GM23338 (cell line): ENCODE measurements around the gene PLBD1. TPM values are rescaled to one million over a fixed set of nuclear protein-coding genes. Genes with fewer than 3 reads are reported as not detected.

ENCODE experiments used
- ATAC-seq: fragments of 200-7000 bp; cut with Tn5 transposase; 3 replicates; pipeline ENCODE4 v1.9.1; 2020
- DNase-seq: peaks from one replicate; pipeline ENCODE4 v3.0.0-alpha.2; 2015; ENCODE audit warnings: low spot score
- H2AFZ ChIP-seq: fragments of 200-600 bp; sonication (generic); 2 replicates; pipeline ENCODE4 v1.8.0; 2016; ENCODE audit warnings: antibody characterized with exemption, mild to moderate bottlenecking, moderate library complexity
- H3F3A ChIP-seq: fragments of 200-600 bp; sonication (generic); replicated peaks from 2 replicates; pipeline ENCODE4 v1.8.0; 2017; ENCODE audit warnings: antibody characterized with exemption, mixed run types, low read depth
- H3K27ac ChIP-seq: fragments of 200-600 bp; sonication (generic); 2 replicates; pipeline ENCODE4 v1.6.1; 2016; ENCODE audit warnings: low read depth
- H3K27me3 ChIP-seq: fragments of 200-600 bp; sonication (generic); 2 replicates; pipeline ENCODE4 v1.8.0; 2016; ENCODE audit warnings: mild to moderate bottlenecking, mixed run types, moderate library complexity; ENCODE audit not compliant: insufficient read depth
- H3K36me3 ChIP-seq: fragments of 200-600 bp; sonication (generic); 2 replicates; pipeline ENCODE4 v1.8.0; 2016; ENCODE audit warnings: mild to moderate bottlenecking; ENCODE audit not compliant: insufficient read depth
- H3K4me1 ChIP-seq: fragments of 200-600 bp; sonication (generic); 2 replicates; pipeline ENCODE4 v1.8.0; 2016; ENCODE audit warnings: mild to moderate bottlenecking, moderate library complexity; ENCODE audit not compliant: insufficient read depth
- H3K4me2 ChIP-seq: fragments of 200-600 bp; sonication (generic); 2 replicates; pipeline ENCODE4 v1.7.1; 2017; ENCODE audit warnings: mixed run types
- H3K4me3 ChIP-seq: fragments of 200-600 bp; sonication (generic); 2 replicates; pipeline ENCODE4 v1.6.1; 2016; ENCODE audit warnings: mixed run types
- H3K79me2 ChIP-seq: fragments of 200-600 bp; sonication (generic); replicated peaks from 2 replicates; pipeline ENCODE4 v1.8.0; 2017; ENCODE audit warnings: mild to moderate bottlenecking; ENCODE audit not compliant: insufficient read depth
- H3K9me2 ChIP-seq: fragments of 200-600 bp; sonication (generic); 2 replicates; pipeline ENCODE4 v1.8.0; 2017; ENCODE audit not compliant: insufficient read depth
- H4K20me1 ChIP-seq: fragments of 200-600 bp; sonication (generic); replicated peaks from 2 replicates; pipeline ENCODE4 v1.8.0; 2017; ENCODE audit warnings: mild to moderate bottlenecking; ENCODE audit not compliant: insufficient read depth
- H3K27ac Mint-ChIP-seq: 2 replicates; pipeline ENCODE4 v1.8.0; 2020; ENCODE audit warnings: inconsistent platforms, mild to moderate bottlenecking, moderate library complexity, mixed read lengths
- H3K27me3 Mint-ChIP-seq: 3 replicates; pipeline ENCODE4 v1.8.0; 2022; ENCODE audit warnings: low read depth, mild to moderate bottlenecking, moderate library complexity, mixed read lengths, inconsistent platforms; ENCODE audit not compliant: insufficient read depth, poor library complexity
- H3K36me3 Mint-ChIP-seq: 3 replicates; pipeline ENCODE4 v1.8.0; 2021; ENCODE audit warnings: low read depth, mild to moderate bottlenecking, inconsistent platforms, moderate library complexity, mixed read lengths
- H3K4me1 Mint-ChIP-seq: 3 replicates; pipeline ENCODE4 v1.8.0; 2020; ENCODE audit warnings: mild to moderate bottlenecking, inconsistent platforms, mixed read lengths
- H3K4me3 Mint-ChIP-seq: 3 replicates; pipeline ENCODE4 v1.8.0; 2021; ENCODE audit warnings: moderate library complexity, mild to moderate bottlenecking, inconsistent platforms, mixed read lengths
- H3K9me3 Mint-ChIP-seq: 3 replicates; pipeline ENCODE4 v1.8.0; 2020; ENCODE audit warnings: moderate library complexity, mild to moderate bottlenecking, inconsistent platforms, mixed read lengths
- CREB1 ChIP-seq: fragments of 250-450 bp; sonication (Bioruptor Pico); IDR thresholded peaks from 2 replicates; pipeline ENCODE4 v1.5.0; 2020; ENCODE audit warnings: low read depth, mild to moderate bottlenecking, moderate library complexity
- EZH2phosphoT487 ChIP-seq: fragments of 200-600 bp; sonication (generic); IDR thresholded peaks from one replicate; pipeline ENCODE4 v1.8.1; 2018; ENCODE audit warnings: antibody characterized with exemption; ENCODE audit not compliant: unreplicated experiment
- JUNB ChIP-seq: IDR thresholded peaks from one replicate; pipeline ENCODE4 v1.6.1; 2016; ENCODE audit warnings: antibody characterized with exemption; ENCODE audit not compliant: unreplicated experiment
- NANOG ChIP-seq: IDR thresholded peaks from 2 replicates; pipeline ENCODE4 v1.6.1; 2016; ENCODE audit warnings: antibody characterized with exemption, borderline replicate concordance
- POLR2AphosphoS5 ChIP-seq: IDR thresholded peaks from 2 replicates; pipeline ENCODE4 v1.6.1; 2016; ENCODE audit warnings: antibody characterized with exemption, low read depth
- STAT1 ChIP-seq: IDR thresholded peaks from one replicate; pipeline ENCODE4 v1.6.1; 2016; ENCODE audit warnings: antibody characterized with exemption; ENCODE audit not compliant: unreplicated experiment
- ZNF114 ChIP-seq: fragments of 250-450 bp; sonication (Bioruptor Pico); IDR thresholded peaks from 2 replicates; pipeline ENCODE4 v1.5.0; 2020; ENCODE audit warnings: mild to moderate bottlenecking, moderate library complexity
- ZNF462 ChIP-seq: fragments of 250-450 bp; sonication (Bioruptor Pico); IDR thresholded peaks from 2 replicates; pipeline ENCODE4 v1.5.0; 2020; ENCODE audit warnings: mild to moderate bottlenecking, moderate library complexity
- polyA plus RNA-seq: library from polyadenylated mRNA; unstranded; fragments of >200 nt; fragmentation: Nextera tagmentation; extraction: Ambion mirVana; gene quantifications from 2 replicates; pipeline ENCODE4 v1.2.1, GENCODE V29; 2016
- total RNA-seq: library from RNA; depleted of rRNA; stranded (reverse); fragments of >200 nt; shearing (Covaris generic); gene quantifications from 2 replicates; pipeline ENCODE4 v1.2.3, GENCODE V29; 2014
- TF ChIP-seq, protein P1 (sequence below), 2 experiments: fragments of 200-600 bp in 1 of 2; sonication (generic) in 1 of 2; conservative IDR thresholded peaks; 2 replicates each; pipeline versions ENCODE4 v1.5.1 to v1.6.1; 2016 to 2017; ENCODE audit warnings: antibody characterized with exemption in 2 of 2, low read depth in 2 of 2, mild to moderate bottlenecking in 2 of 2, moderate library complexity in 1 of 2
- TF ChIP-seq, protein P2 (sequence below): IDR thresholded peaks from 2 replicates; pipeline ENCODE4 v1.6.1; 2016; ENCODE audit warnings: antibody characterized with exemption

The PLBD1 gene
- total and polyA plus RNA-seq, 2 experiments from 2014 or later: 10.2 to 16.3 TPM

GRCh38 chr12:14540801-14541462 lies 26.8 kb downstream of the PLBD1 start:
- H3K36me3 ChIP-seq: no peaks in the 10 kb centered on the region
- peaks cover 4% of the 10 kb centered on the region for H3K27me3 Mint-ChIP-seq
- H3K4me1 Mint-ChIP-seq: no peaks in the 10 kb centered on the region
- H2AFZ ChIP-seq: no peak overlapping the region
- ATAC-seq (no peak), DNase-seq (no peak)
- no peaks in the 10 kb centered on the region for H3K79me2 ChIP-seq
- H3K27me3 ChIP-seq: no peaks in the 10 kb centered on the region
- H3K36me3 Mint-ChIP-seq: no peaks in the 10 kb centered on the region
- no peak overlapping the region for H3K4me2 ChIP-seq
- no peaks in the 10 kb centered on the region for H3F3A ChIP-seq
- no peaks in the 10 kb centered on the region for H3K4me1 ChIP-seq
- no peak overlapping the region for H3K27ac ChIP-seq
- H3K4me3 ChIP-seq: no peak overlapping the region
- no peaks in the 10 kb centered on the region for H4K20me1 ChIP-seq
- H3K9me2 ChIP-seq: 0 out of 2 replicates have a peak, but pooled peaks cover 4% of the 10 kb centered on the region
- H3K27ac Mint-ChIP-seq: no peak overlapping the region
- no peak overlapping the region for H3K4me3 Mint-ChIP-seq
- no peaks in the 10 kb centered on the region for H3K9me3 Mint-ChIP-seq
- TF ChIP-seq JUNB: no peak
- TF ChIP-seq STAT1: no peak
- TF ChIP-seq NANOG: no peak

DNA sequence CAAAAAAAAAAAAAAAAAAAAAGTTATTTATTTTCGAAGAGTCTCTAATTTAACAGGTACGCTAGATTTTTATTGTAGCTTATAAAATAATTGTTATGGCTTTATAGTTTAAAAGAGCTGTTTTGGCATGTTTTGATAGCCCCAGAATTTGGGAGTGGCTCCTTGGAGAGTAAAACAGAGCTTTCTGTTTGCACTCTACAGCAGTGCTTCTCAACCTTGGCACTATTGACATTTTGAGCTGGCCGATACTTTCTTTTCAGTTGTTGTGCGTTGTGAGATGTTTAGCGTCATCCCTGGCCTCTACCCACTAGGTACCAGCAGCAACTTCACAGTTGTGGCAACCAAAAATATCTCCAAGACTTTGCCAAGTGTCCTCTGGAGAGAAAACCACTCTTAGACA lies 30.6 kb downstream of the PLBD1 start:
- Mint-ChIP-seq H3K27me3 (peaks cover 2% of the 10 kb centered on the region), H3K36me3 (no peaks in the 10 kb centered on the region), H3K4me3 (no peak overlapping the region), H3K4me1 (no peaks in the 10 kb centered on the region), H3K9me3 (no peaks in the 10 kb centered on the region), H3K27ac (no peak overlapping the region)
- DNase-seq: no peak
- Histone ChIP-seq H4K20me1 (no peaks in the 10 kb centered on the region), H3K4me3 (no peak overlapping the region), H3F3A (no peaks in the 10 kb centered on the region), H3K27ac (no peak overlapping the region), H3K4me1 (no peaks in the 10 kb centered on the region), H3K4me2 (no peak overlapping the region), H3K36me3 (no peaks in the 10 kb centered on the region), H2AFZ (no peak overlapping the region), H3K79me2 (no peaks in the 10 kb centered on the region), H3K9me2 (0 out of 2 replicates have a peak, but pooled peaks cover 4% of the 10 kb centered on the region), H3K27me3 (no peaks in the 10 kb centered on the region)
- no peak for ATAC-seq
- TF ChIP-seq EZH2phosphoT487: no peak
- TF ChIP-seq ZNF462 (CRISPR knock-in tag): no peak
- no peak for TF ChIP-seq POLR2AphosphoS5
- no peak for TF ChIP-seq CREB1 (CRISPR knock-in tag)
- TF ChIP-seq, protein P1, sequence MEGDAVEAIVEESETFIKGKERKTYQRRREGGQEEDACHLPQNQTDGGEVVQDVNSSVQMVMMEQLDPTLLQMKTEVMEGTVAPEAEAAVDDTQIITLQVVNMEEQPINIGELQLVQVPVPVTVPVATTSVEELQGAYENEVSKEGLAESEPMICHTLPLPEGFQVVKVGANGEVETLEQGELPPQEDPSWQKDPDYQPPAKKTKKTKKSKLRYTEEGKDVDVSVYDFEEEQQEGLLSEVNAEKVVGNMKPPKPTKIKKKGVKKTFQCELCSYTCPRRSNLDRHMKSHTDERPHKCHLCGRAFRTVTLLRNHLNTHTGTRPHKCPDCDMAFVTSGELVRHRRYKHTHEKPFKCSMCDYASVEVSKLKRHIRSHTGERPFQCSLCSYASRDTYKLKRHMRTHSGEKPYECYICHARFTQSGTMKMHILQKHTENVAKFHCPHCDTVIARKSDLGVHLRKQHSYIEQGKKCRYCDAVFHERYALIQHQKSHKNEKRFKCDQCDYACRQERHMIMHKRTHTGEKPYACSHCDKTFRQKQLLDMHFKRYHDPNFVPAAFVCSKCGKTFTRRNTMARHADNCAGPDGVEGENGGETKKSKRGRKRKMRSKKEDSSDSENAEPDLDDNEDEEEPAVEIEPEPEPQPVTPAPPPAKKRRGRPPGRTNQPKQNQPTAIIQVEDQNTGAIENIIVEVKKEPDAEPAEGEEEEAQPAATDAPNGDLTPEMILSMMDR (conservative IDR thresholded peaks at IDR 0.05; ENCODE audit: low read depth in 2 of 2): no peak
- TF ChIP-seq JUNB: no peak
- no peak for TF ChIP-seq STAT1
- no peak for TF ChIP-seq ZNF114
- TF ChIP-seq, protein P2, sequence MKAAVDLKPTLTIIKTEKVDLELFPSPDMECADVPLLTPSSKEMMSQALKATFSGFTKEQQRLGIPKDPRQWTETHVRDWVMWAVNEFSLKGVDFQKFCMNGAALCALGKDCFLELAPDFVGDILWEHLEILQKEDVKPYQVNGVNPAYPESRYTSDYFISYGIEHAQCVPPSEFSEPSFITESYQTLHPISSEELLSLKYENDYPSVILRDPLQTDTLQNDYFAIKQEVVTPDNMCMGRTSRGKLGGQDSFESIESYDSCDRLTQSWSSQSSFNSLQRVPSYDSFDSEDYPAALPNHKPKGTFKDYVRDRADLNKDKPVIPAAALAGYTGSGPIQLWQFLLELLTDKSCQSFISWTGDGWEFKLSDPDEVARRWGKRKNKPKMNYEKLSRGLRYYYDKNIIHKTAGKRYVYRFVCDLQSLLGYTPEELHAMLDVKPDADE: no peak
- TF ChIP-seq NANOG: no peak
